Ishikawa (cell line): Measurements from ENCODE around the gene AIG1.

Source experiments
- CEBPB ChIP-seq: IDR thresholded peaks from 2 replicates; pipeline ENCODE4 v1.6.1; 2012
- CREB1 ChIP-seq: IDR thresholded peaks from 2 replicates; pipeline ENCODE4 v1.6.1; 2012; ENCODE audit warnings: low read depth
- EGR1 ChIP-seq: IDR thresholded peaks from 2 replicates; pipeline ENCODE4 v1.6.1; 2012
- EP300 ChIP-seq: IDR thresholded peaks from 2 replicates; pipeline ENCODE4 v1.6.1; 2012; ENCODE audit warnings: borderline replicate concordance
- FOXM1 ChIP-seq: IDR thresholded peaks from 2 replicates; pipeline ENCODE4 v1.6.1; 2012; ENCODE audit warnings: low read depth, borderline replicate concordance
- NFIC ChIP-seq: IDR thresholded peaks from 2 replicates; pipeline ENCODE4 v1.6.1; 2012
- RAD21 ChIP-seq: IDR thresholded peaks from 2 replicates; pipeline ENCODE4 v1.6.1; 2012; ENCODE audit warnings: low read depth
- REST ChIP-seq: IDR thresholded peaks from 2 replicates; pipeline ENCODE4 v1.6.1; 2012; ENCODE audit warnings: low read depth, mild to moderate bottlenecking
- TAF1 ChIP-seq: IDR thresholded peaks from 2 replicates; pipeline ENCODE4 v1.6.1; 2012; ENCODE audit warnings: low read depth, mild to moderate bottlenecking
- TCF12 ChIP-seq: IDR thresholded peaks from 2 replicates; pipeline ENCODE4 v1.6.1; 2012; ENCODE audit warnings: low read depth
- TEAD4 ChIP-seq: IDR thresholded peaks from 2 replicates; pipeline ENCODE4 v1.6.1; 2012
- USF1 ChIP-seq: IDR thresholded peaks from 2 replicates; pipeline ENCODE4 v1.6.1; 2012
- YY1 ChIP-seq: IDR thresholded peaks from 2 replicates; pipeline ENCODE4 v1.6.1; 2012; ENCODE audit warnings: low read depth
- ZBTB7A ChIP-seq: IDR thresholded peaks from 2 replicates; pipeline ENCODE4 v1.6.1; 2012; ENCODE audit warnings: low read depth
- TF ChIP-seq, protein P1 (sequence below): IDR thresholded peaks from 2 replicates; pipeline ENCODE4 v1.6.1; 2012

Gene AIG1

GRCh38 chr6:143251288-143251687, 190.6 kb downstream of the AIG1 start:
- no peak for TF ChIP-seq ZBTB7A
- no peak for TF ChIP-seq FOXM1
- TF ChIP-seq TEAD4 = no peak
- no peak for TF ChIP-seq USF1
- no peak for TF ChIP-seq YY1
- TF ChIP-seq CREB1 = no peak
- TF ChIP-seq TCF12 = no peak
- TF ChIP-seq EP300 = no peak

DNA sequence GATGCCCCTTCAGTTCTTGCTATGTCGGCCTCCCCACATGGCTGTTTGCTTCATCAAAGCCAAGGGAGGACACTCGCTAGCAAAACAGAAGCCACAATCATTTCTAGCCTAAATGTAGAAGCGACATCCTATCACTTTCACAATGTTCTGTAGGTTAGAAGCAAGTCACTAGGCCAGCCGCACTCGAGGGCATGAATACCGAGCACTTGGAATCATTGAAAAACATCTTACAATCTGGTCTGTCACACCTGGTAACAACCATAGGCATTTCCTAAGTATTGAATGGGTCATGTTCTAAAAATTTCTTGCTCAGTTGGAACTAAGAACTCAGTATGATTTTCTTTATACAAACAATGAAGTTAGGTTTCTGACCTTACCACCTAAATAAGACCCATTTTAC, 192.3 kb downstream of the AIG1 start:
- TF ChIP-seq TCF12 (no peak), CEBPB (no peak), TEAD4 (no peak), TAF1 (no peak), ZBTB7A (no peak), RAD21 (no peak), USF1 (no peak), REST (no peak), YY1 (no peak), EP300 (no peak), FOXM1 (no peak), CREB1 (no peak), EGR1 (no peak), NFIC (no peak)
- TF ChIP-seq, protein P1, sequence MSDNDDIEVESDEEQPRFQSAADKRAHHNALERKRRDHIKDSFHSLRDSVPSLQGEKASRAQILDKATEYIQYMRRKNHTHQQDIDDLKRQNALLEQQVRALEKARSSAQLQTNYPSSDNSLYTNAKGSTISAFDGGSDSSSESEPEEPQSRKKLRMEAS = no peak

DNA sequence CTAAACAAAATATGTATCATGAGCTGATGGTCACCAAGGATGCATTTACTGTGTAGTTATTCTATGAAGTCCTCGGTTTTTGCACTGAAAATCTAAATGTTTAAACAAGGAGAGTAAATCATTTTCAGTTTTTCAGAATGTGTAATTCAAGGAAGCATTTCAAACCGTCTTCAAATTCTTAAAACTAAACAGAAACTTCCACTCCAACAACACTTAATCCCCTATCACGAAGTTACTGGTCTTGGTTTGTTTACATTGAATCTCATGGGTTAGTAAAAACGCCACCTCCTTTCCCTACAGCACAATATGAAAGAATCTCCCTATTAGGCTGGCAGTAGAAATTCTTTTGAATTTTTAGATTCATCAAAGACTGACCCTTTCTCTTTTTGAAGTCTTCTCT, 192.9 kb downstream of the AIG1 start:
- no peak for TF ChIP-seq USF1

DNA sequence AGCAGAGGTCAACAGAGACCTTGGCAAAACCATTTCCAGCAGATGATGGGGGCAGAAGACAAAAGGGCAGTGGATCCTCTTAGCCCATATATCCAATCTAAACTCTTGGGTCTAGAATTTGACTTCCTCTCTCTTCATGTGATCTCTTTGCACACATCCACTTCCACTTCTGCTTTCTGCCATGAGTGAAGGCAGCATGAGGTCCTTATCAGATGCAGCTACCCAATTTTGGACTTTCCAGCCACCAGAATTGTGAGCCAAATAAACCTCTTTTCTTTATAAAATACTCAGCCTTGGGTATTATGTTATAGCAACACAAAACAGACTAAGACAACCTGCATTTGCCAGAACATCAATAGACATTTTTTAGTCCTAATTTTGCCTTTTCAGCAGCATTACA, 198.3 kb downstream of the AIG1 start:
- TF ChIP-seq FOXM1 = no peak
- no peak for TF ChIP-seq TEAD4
- no peak for TF ChIP-seq CEBPB
- TF ChIP-seq REST = no peak
- no peak for TF ChIP-seq NFIC
- no peak for TF ChIP-seq TCF12
- TF ChIP-seq EP300 = no peak
- TF ChIP-seq EGR1 = no peak
- TF ChIP-seq RAD21 = no peak
- no peak for TF ChIP-seq YY1
- TF ChIP-seq USF1 = no peak
- no peak for TF ChIP-seq CREB1
- TF ChIP-seq TAF1 = no peak
- TF ChIP-seq, protein P1 = no peak
- no peak for TF ChIP-seq ZBTB7A

GRCh38 chr6:143260857-143261256, 200.2 kb downstream of the AIG1 start:
- no peak for TF ChIP-seq NFIC
- no peak for TF ChIP-seq REST
- TF ChIP-seq EP300 = no peak
- no peak for TF ChIP-seq TCF12
- no peak for TF ChIP-seq CREB1
